Transverse colon (tissue), 4 donors: ENCODE results near the gene HOXD11. TPM values are rescaled to one million over a fixed set of nuclear protein-coding genes. Genes with fewer than 3 reads are reported as not detected.

ENCODE experiments used
- DNase-seq: peaks from one replicate; pipeline ENCODE4 v3.0.0-alpha.2; 2019
- H3K27ac ChIP-seq, 4 donors: fragments of 200-600 bp; sonication (generic); 2 replicates each; pipeline ENCODE4 v1.5.1; 2016 to 2018; ENCODE audit warnings: inconsistent platforms in 4 of 4
- H3K27me3 ChIP-seq: fragments of 200-600 bp; sonication (generic); 2 replicates; pipeline ENCODE4 v1.5.1; 2017; ENCODE audit warnings: inconsistent platforms
- H3K36me3 ChIP-seq, 4 donors: fragments of 200-600 bp; sonication (generic); 2 replicates each; pipeline ENCODE4 v1.5.1; 2017 to 2019; ENCODE audit warnings: inconsistent platforms in 4 of 4
- H3K4me1 ChIP-seq, 4 donors: fragments of 200-600 bp; sonication (generic); 2 replicates each; pipeline ENCODE4 v1.5.1; 2017 to 2020; ENCODE audit warnings: inconsistent platforms in 4 of 4
- H3K4me3 ChIP-seq, 4 donors: fragments of 200-600 bp; sonication (generic); 1 replicate in 1 of 4; 2 replicates in 3 of 4; pipeline versions ENCODE4 v1.5.1 to v1.6.1; 2017 to 2019; ENCODE audit warnings: inconsistent platforms in 4 of 4
- H3K9me3 ChIP-seq, 2 donors: fragments of 200-600 bp; sonication (generic); 2 replicates each; pipeline ENCODE4 v1.5.1; 2017 to 2019; ENCODE audit warnings: inconsistent platforms in 2 of 2
- CTCF ChIP-seq, 5 experiments: fragments of 200-600 bp in 3 of 5; fragments of 450-650 bp in 2 of 5; sonication (generic) in 3 of 5; IDR thresholded peaks; 1 replicate in 2 of 5; 2 replicates in 3 of 5; pipeline ENCODE4 v1.5.1; 2016 to 2017; ENCODE audit warnings: antibody characterized with exemption in 5 of 5, inconsistent platforms in 3 of 5, mild to moderate bottlenecking in 2 of 5, moderate library complexity in 1 of 5
- EP300 ChIP-seq: sonication (generic); formaldehyde crosslinking; IDR thresholded peaks from one replicate; pipeline ENCODE4 v1.6.1; 2017; ENCODE audit warnings: antibody characterized with exemption, low read depth
- POLR2A ChIP-seq: fragments of 450-650 bp; IDR thresholded peaks from one replicate; pipeline ENCODE4 v1.6.1; 2016; ENCODE audit warnings: antibody characterized with exemption, mild to moderate bottlenecking, moderate library complexity
- POLR2AphosphoS5 ChIP-seq, 3 donors: sonication (generic); formaldehyde crosslinking; IDR thresholded peaks; one replicate each; pipeline ENCODE4 v1.6.1; 2016; ENCODE audit warnings: antibody characterized with exemption in 3 of 3
- WGBS, 2 donors: methylation state at CpG; one replicate each; pipeline ENCODE4 v1.1.5; 2018; ENCODE audit warnings: low coverage in 1 of 2; 5-methylcytosine and 5-hydroxymethylcytosine counted together
- in situ Hi-C, 4 donors: fragments of 200-750 bp; cut with MboI; loops; one replicate each; pipeline versions ENCODE4 v1.15.0 to v1.15.1; 2017; ENCODE audit warnings: low sequenced_read_pairs in 3 of 4, low pct_ligation_motif_present in 1 of 4, low pct_unique_long_range_greater_than_20kb in 1 of 4
- intact Hi-C: fragments of 100-400 bp; cut with DNase I; formaldehyde crosslinking; loops from one replicate; pipeline ENCODE4 v1.15.1; 2023; ENCODE audit warnings: low total_unique reads
- total RNA-seq, 4 donors: library from RNA; depleted of rRNA; stranded (reverse); fragments of >200 nt; gene quantifications; one replicate each; pipeline ENCODE4 v1.1.0, GENCODE V29; 2016

The HOXD11 gene
- total RNA-seq, 4 donors from 2014 or later = 0.41 to 13.5 (median 4.4) TPM

GRCh38 chr2:176076796-176077195 lies 30.3 kb upstream of the HOXD11 start:
- intact Hi-C loops (no loop called here), in situ Hi-C loops (loop anchor here in 3 of 4 donors (10.0 to 25.0 kb wide), 4 partner anchors 389 to 714 kb away; no protein-coding TSS in a partner anchor)
- Histone ChIP-seq H3K4me3 (no peak overlapping the region), H3K27ac (no peak overlapping the region), H3K27me3 (peaks cover 99% of the 10 kb centered on the region), H3K9me3 (no peaks in the 10 kb centered on the region), H3K4me1 (peaks cover 6 to 18% (median 17%) of the 10 kb centered on the region in 4 donors), H3K36me3 (no peaks in the 10 kb centered on the region)
- no peak for DNase-seq
- TF ChIP-seq EP300 (no peak), CTCF (IDR thresholded peaks at IDR 0.05) (no peak), POLR2AphosphoS5 (IDR thresholded peaks at IDR 0.05) (no peak), POLR2A (no peak)
- WGBS, 2 donors = 18 to 33% methylated on average over 2 of the region's 2 CpGs

- peaks cover 8 to 31% (median 22%) of the 10 kb centered on the region in 4 donors for H3K4me1 ChIP-seq
- no peak for TF ChIP-seq POLR2AphosphoS5 (IDR thresholded peaks at IDR 0.05)
- TF ChIP-seq POLR2A = no peak
- no peak for TF ChIP-seq EP300
- no peak for TF ChIP-seq CTCF (IDR thresholded peaks at IDR 0.05)
- H3K27me3 ChIP-seq = peaks cover 99% of the 10 kb centered on the region
- no peak for DNase-seq
- WGBS, 2 donors = 6 to 19% methylated on average over 18 to 25 of the region's 25 CpGs
- H3K27ac ChIP-seq = no peak overlapping the region
- H3K9me3 ChIP-seq = no peaks in the 10 kb centered on the region
- in situ Hi-C loops = loop anchor here in 3 of 4 donors (10.0 to 25.0 kb wide), 4 partner anchors 391 to 716 kb away; no protein-coding TSS in a partner anchor
- intact Hi-C loops = no loop called here
- H3K4me3 ChIP-seq = no peak overlapping the region
- H3K36me3 ChIP-seq = no peaks in the 10 kb centered on the region
These were observed 28.4 kb upstream of the HOXD11 start for GRCh38 chr2:176078541-176079284.

- Histone ChIP-seq H3K36me3 (no peaks in the 10 kb centered on the region), H3K9me3 (no peaks in the 10 kb centered on the region), H3K4me1 (peaks cover 8 to 31% (median 22%) of the 10 kb centered on the region in 4 donors), H3K27ac (no peak overlapping the region), H3K4me3 (peak overlapping the region in 2 of 4 donors; percentile 13 to 48), H3K27me3 (peaks cover 99% of the 10 kb centered on the region)
- in situ Hi-C loops (loop anchor here in 3 of 4 donors (10.0 to 25.0 kb wide), 4 partner anchors 392 to 717 kb away; no protein-coding TSS in a partner anchor), intact Hi-C loops (no loop called here)
- 0 to 11% methylated on average over 1 to 30 of the region's 30 CpGs for WGBS, 2 donors
- DNase-seq = no peak
- no peak for TF ChIP-seq POLR2AphosphoS5 (IDR thresholded peaks at IDR 0.05)
- no peak for TF ChIP-seq CTCF (IDR thresholded peaks at IDR 0.05)
- no peak for TF ChIP-seq EP300
- no peak for TF ChIP-seq POLR2A
These were observed 27.7 kb upstream of the HOXD11 start for GRCh38 chr2:176079285-176079830.

DNA sequence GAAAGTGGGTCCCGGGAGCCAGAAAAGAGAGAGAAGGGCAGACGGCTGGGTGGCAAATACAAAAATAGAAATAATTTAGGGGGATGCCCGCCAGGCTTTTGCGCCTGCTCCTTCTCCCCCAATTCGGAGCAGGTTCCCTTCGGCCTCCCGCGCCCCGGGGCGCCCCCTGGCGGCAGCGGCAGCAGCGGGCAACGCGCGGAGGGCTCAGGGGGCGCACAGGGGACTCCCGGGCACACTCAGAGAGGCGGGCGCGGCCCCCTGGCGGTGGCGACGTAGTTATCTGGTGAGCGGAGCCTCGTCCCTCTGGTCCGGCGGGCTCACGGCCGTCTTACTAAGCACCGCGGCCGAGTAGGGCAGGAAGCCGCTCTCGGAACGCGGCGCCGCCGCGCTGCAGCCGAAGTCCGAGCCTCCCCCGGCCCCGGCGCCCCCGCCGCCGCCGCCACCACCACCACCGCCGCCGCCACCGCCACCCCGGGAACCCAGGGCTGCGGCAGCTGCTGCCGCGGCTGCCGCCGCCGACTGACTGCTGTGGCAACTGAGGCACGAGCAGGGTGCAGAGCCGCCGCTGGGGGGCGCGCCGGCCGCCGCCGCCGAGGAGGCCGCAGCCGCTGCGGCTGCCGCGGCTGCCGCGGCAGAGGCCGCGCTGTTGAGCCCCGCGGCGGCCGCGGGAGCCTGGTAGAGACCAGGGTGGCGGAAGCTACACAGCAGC lies 27.1 kb upstream of the HOXD11 start:
- peaks cover 8 to 36% (median 26%) of the 10 kb centered on the region in 4 donors for H3K4me1 ChIP-seq
- intact Hi-C loops = loop anchor here (10.0 kb wide), 2 partner anchors 495 to 825 kb away; no protein-coding TSS in a partner anchor
- peak overlapping the region in 3 of 4 donors; percentile 13 to 48 (median 26) for H3K4me3 ChIP-seq
- no peak for DNase-seq
- H3K36me3 ChIP-seq = no peaks in the 10 kb centered on the region
- H3K27me3 ChIP-seq = peaks cover 99% of the 10 kb centered on the region
- in situ Hi-C loops = loop anchor here in 3 of 4 donors (10.0 to 25.0 kb wide), 4 partner anchors 393 to 718 kb away; no protein-coding TSS in a partner anchor
- 1% methylated on average over 41 of the region's 86 CpGs; no CpG with 5 or more reads in 1 of the 2 donors for WGBS, 2 donors
- H3K9me3 ChIP-seq = no peaks in the 10 kb centered on the region
- H3K27ac ChIP-seq = no peak overlapping the region
- peak; percentile 57 to 83 (median 69) for TF ChIP-seq CTCF (IDR thresholded peaks at IDR 0.05)
- no peak for TF ChIP-seq EP300
